ENCODE data around the gene MSH3. TPM values are rescaled to one million over a fixed set of nuclear protein-coding genes. Genes with fewer than 3 reads are reported as not detected.

The MSH3 gene
- polyA plus RNA-seq, 1 donor (not counting 4 experiments of a cell fraction or from before 2014, with no cell fraction given): 11.1 TPM

DNA sequence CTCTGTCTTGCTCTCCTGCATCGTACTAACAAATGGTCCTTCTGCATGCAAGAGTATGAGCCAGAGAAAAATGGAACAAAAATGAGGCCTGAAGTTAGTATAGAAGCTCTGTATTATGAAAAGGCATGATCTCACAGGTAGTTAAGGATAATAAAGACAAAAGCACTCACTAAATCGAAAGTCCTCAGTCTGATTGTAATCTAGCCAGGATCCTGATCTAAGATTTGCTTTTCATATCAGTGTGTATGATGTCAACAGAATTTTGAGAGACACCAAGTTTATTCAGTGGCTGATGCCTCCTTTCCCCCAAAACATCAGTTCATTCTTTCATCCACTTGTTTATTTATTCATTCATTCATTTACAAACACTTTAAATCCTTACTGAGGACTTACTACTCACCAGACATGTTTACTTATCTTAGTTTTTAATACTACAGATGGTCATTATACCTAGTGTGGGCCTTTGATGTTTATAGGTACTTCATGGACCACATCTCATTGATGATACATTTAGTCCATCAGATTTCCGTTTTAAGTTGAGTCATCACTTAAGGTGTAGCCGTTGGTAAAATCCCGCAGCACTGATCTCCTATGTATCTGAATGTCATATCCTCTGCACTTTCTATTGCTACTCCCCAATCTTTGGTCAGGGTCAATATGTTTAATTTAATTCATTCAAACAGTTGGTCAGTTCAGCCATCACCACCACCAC lies 105.6 kb downstream of the MSH3 start:
- Histone ChIP-seq H2AFZ (ENCODE audit: control insufficient read depth, low read length) (no peak overlapping the region), H3K9ac (ENCODE audit: control insufficient read depth, extremely low read depth, insufficient read depth, low read length) (no peak overlapping the region), H3K4me2 (ENCODE audit: control insufficient read depth, extremely low read depth, insufficient read depth, low read depth, low read length) (no peak overlapping the region), H4K20me1 (ENCODE audit: control insufficient read depth, extremely low read depth, insufficient read depth, low read length) (no peaks in the 10 kb centered on the region), H3K9me1 (ENCODE audit: control insufficient read depth, extremely low read depth, insufficient read depth, low read length) (no peaks in the 10 kb centered on the region), H3K79me2 (ENCODE audit: control insufficient read depth, insufficient read depth, low read length) (no peaks in the 10 kb centered on the region), H3K27ac (ENCODE audit: control insufficient read depth, insufficient read depth, low read length) (no peak overlapping the region), H3K27me3 (ENCODE audit: control insufficient read depth, extremely low read depth, insufficient read depth, low read length) (no peaks in the 10 kb centered on the region), H3K9me3 (ENCODE audit: control insufficient read depth, low read depth, low read length) (no peaks in the 10 kb centered on the region), H3K4me3 (ENCODE audit: control insufficient read depth in 2 of 3, extremely low read depth in 1 of 3, insufficient read depth in 2 of 3, low read depth in 1 of 3, low read length in 3 of 3) (no peak overlapping the region), H3K4me1 (ENCODE audit: control insufficient read depth, extremely low read depth, insufficient read depth, low read length) (peaks cover 3% of the 10 kb centered on the region), H3K36me3 (ENCODE audit: control insufficient read depth in 2 of 2, extremely low read depth in 1 of 2, insufficient read depth in 2 of 2, low read length in 2 of 2) (no peaks in the 10 kb centered on the region)
- FAIRE-seq (no peak), DNase-seq (ENCODE audit: low read depth, low spot score) (no peak)
- TF ChIP-seq EZH2 (IDR thresholded peaks at IDR 0.05; ENCODE audit: low read length): no peak
- TF ChIP-seq, protein P1, sequence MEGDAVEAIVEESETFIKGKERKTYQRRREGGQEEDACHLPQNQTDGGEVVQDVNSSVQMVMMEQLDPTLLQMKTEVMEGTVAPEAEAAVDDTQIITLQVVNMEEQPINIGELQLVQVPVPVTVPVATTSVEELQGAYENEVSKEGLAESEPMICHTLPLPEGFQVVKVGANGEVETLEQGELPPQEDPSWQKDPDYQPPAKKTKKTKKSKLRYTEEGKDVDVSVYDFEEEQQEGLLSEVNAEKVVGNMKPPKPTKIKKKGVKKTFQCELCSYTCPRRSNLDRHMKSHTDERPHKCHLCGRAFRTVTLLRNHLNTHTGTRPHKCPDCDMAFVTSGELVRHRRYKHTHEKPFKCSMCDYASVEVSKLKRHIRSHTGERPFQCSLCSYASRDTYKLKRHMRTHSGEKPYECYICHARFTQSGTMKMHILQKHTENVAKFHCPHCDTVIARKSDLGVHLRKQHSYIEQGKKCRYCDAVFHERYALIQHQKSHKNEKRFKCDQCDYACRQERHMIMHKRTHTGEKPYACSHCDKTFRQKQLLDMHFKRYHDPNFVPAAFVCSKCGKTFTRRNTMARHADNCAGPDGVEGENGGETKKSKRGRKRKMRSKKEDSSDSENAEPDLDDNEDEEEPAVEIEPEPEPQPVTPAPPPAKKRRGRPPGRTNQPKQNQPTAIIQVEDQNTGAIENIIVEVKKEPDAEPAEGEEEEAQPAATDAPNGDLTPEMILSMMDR (optimal IDR thresholded peaks at IDR 0.05 in 1 of 3, IDR thresholded peaks at IDR 0.05 in 1 of 3, conservative IDR thresholded peaks at IDR 0.05 in 1 of 3; ENCODE audit: extremely low read depth in 1 of 3, insufficient read depth in 2 of 3, low read length in 3 of 3): no peak
- dilution Hi-C loops (cut with MboI; ENCODE audit: extremely low pct_ligation_motif_present, low sequenced_read_pairs): no loop called here

DNA sequence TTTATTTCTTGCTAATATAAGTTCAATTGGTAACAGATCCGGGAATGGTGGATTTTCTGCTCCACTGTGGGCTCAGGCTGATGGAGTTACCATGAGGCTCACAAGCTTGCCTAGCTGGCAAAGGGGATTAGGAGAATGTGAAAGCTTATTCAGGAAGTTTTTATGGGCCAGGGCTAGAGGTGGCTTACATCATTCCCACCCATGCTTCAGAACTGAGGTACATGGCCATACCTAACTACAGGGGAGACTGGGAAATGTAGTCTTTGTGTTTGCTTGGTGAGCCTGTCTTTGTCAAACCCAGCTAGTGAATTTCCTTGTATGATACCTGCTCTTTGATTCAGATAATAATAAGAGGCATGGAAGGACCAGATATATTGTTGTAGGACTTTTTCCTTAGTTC lies 106.2 kb downstream of the MSH3 start:
- FAIRE-seq: no peak

More for the DNA sequence above, 106.2 kb downstream of the MSH3 start:
- H3K79me2 ChIP-seq (ENCODE audit: control insufficient read depth, insufficient read depth, low read length): no peaks in the 10 kb centered on the region
- H3K4me3 ChIP-seq (ENCODE audit: control insufficient read depth in 2 of 3, extremely low read depth in 1 of 3, insufficient read depth in 2 of 3, low read depth in 1 of 3, low read length in 3 of 3): no peak overlapping the region
- H3K36me3 ChIP-seq (ENCODE audit: control insufficient read depth in 2 of 2, extremely low read depth in 1 of 2, insufficient read depth in 2 of 2, low read length in 2 of 2): no peaks in the 10 kb centered on the region
- H3K4me1 ChIP-seq (ENCODE audit: control insufficient read depth, extremely low read depth, insufficient read depth, low read length): no peaks in the 10 kb centered on the region
- no peaks in the 10 kb centered on the region for H3K27me3 ChIP-seq (ENCODE audit: control insufficient read depth, extremely low read depth, insufficient read depth, low read length)
- no peaks in the 10 kb centered on the region for H3K9me1 ChIP-seq (ENCODE audit: control insufficient read depth, extremely low read depth, insufficient read depth, low read length)
- H3K4me2 ChIP-seq (ENCODE audit: control insufficient read depth, extremely low read depth, insufficient read depth, low read depth, low read length): no peak overlapping the region
- H3K9me3 ChIP-seq (ENCODE audit: control insufficient read depth, low read depth, low read length): no peaks in the 10 kb centered on the region
- TF ChIP-seq EZH2 (IDR thresholded peaks at IDR 0.05; ENCODE audit: low read length): no peak
- TF ChIP-seq, protein P1 (optimal IDR thresholded peaks at IDR 0.05 in 1 of 3, IDR thresholded peaks at IDR 0.05 in 1 of 3, conservative IDR thresholded peaks at IDR 0.05 in 1 of 3; ENCODE audit: extremely low read depth in 1 of 3, insufficient read depth in 2 of 3, low read length in 3 of 3): no peak
- dilution Hi-C loops (cut with MboI; ENCODE audit: extremely low pct_ligation_motif_present, low sequenced_read_pairs): no loop called here
- no peak for DNase-seq (ENCODE audit: low read depth, low spot score)
- H3K9ac ChIP-seq (ENCODE audit: control insufficient read depth, extremely low read depth, insufficient read depth, low read length): no peak overlapping the region
- H4K20me1 ChIP-seq (ENCODE audit: control insufficient read depth, extremely low read depth, insufficient read depth, low read length): no peaks in the 10 kb centered on the region
- no peak overlapping the region for H3K27ac ChIP-seq (ENCODE audit: control insufficient read depth, insufficient read depth, low read length)
- no peak overlapping the region for H2AFZ ChIP-seq (ENCODE audit: control insufficient read depth, low read length)

Measured in keratinocyte (primary cell).